ENCODE data around the gene ZNG1A. TPM values are rescaled to one million over a fixed set of nuclear protein-coding genes. Genes with fewer than 3 reads are reported as not detected.
"Not testable (repeated sequence)": the region's sequence is repeated elsewhere in the genome, so short reads cannot be mapped to it uniquely, and the experiment has no call there.

ZNG1A gene
- total RNA-seq, 4 donors from 2014 or later = 26.0 to 53.4 (median 32.6) TPM

DNA sequence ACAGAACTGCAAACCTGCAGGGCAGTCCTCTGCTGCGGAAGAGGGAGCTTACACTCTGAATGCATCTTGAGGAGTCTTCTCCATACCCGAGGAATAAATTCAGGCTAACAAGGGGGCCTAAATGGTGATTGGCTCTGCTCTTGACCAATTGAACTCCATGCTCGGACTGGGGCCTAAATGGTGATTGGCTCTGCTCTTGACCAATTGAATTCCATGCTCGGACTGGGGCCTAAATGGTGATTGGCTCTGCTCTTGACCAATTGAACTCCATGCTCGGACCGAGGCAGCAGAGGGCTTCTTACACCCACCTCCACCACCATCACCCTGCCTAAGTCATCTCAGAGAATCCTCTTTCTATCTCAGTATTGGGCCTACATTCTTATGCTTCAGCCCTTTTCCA is 79.0 kb downstream of the ZNG1A start:
- not testable (repeated sequence) for H3K27me3 ChIP-seq, ATAC-seq, H3K9me3 ChIP-seq, H3K4me3 ChIP-seq, H3K4me1 ChIP-seq, H3K27ac ChIP-seq, H3K36me3 ChIP-seq
- WGBS, 2 donors (ENCODE audit: low coverage in 1 of 2) = 83 to 84% methylated on average over 3 to 4 of the region's 6 CpGs

DNA sequence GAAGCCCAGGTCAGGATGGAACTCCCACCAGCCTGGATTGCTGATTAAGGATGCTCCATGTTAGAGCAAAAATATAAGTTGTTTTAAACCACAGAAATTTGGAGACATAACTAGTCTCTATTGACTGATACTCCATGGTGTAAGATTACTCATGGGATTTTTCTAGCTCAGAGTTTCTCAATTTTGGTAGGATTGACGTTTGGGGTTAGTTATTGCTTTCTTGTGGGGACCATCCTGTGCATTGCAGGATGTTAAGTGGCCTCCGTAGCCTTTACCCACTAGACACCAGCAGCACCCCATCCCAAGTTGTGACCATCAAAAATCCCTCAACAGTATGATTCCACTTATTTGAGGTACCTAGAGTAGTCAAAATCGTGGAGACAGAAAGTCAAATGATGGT is 80.1 kb downstream of the ZNG1A start:
- not testable (repeated sequence) for H3K27ac ChIP-seq, H3K36me3 ChIP-seq, H3K27me3 ChIP-seq, H3K4me3 ChIP-seq, H3K4me1 ChIP-seq, H3K9me3 ChIP-seq, ATAC-seq
- WGBS, 2 donors (ENCODE audit: low coverage in 1 of 2) = 33 to 80% methylated on average over 1 of the region's 3 CpGs

DNA sequence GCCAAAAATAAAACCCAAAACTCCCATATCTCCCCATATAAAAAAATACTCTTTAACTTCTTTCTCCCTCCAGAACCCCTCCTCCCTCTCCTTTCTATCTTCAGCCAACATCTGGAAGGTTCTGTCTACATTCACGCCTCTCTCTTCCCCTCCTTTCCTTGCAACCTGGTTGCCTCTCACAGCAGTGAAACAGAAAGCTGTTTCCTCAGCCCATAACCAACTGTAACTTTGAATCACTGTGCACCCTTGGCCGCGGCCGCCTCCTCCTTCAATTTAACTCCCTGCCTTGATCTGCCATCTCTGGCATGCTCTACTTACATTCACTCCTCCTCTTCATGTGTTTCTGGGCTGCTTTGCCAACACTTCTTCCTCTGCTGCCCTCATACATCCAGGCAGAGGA is 83.9 kb downstream of the ZNG1A start:
- H3K36me3 ChIP-seq, H3K4me3 ChIP-seq, H3K4me1 ChIP-seq, ATAC-seq, H3K27me3 ChIP-seq, H3K27ac ChIP-seq, H3K9me3 ChIP-seq: not testable (repeated sequence)
- WGBS, 2 donors (ENCODE audit: low coverage in 1 of 2) = 60% methylated on average over 1 to 3 of the region's 4 CpGs

DNA sequence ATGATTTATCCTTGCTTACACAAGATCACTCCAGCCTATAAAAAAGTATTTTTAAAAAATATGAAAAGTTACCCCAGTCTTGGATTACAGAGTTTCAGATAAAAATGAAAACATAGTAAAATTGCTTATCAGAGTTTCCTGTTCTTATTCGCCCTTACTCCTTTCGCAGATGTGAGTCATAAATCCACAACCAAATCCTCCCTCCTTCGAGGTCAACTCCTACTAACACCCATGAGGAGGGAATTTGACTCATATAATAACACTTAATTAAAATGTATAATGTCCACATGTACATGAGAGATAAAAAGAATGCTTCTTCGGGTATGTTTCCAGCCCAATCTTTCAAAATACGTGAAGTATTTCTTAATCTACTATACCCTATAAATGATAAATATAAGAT is 84.5 kb downstream of the ZNG1A start:
- WGBS, 2 donors (ENCODE audit: low coverage in 1 of 2) = 53 to 64% methylated on average over 2 to 3 of the region's 5 CpGs
- ATAC-seq, H3K27ac ChIP-seq, H3K36me3 ChIP-seq, H3K4me1 ChIP-seq, H3K9me3 ChIP-seq, H3K4me3 ChIP-seq, H3K27me3 ChIP-seq: not testable (repeated sequence)

DNA sequence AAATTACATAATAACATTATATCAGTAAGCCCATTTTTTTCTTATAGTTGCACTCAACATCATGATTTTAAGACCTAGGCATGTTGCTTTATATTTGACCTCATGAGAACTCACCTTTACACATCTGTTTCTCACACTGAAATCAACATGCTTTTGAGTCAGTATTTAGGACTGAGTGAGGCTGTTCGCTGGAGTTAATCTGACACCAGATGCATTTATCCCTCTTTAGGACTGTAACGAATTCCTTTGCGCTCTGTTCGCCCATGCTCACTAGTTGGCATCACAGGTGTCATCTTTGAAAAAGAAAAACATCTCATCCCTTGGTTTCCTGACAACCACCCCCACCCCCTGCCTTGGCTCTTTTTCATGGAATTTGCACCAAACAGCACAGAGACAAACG is 84.9 kb downstream of the ZNG1A start:
- not testable (repeated sequence) for ATAC-seq, H3K27me3 ChIP-seq, H3K36me3 ChIP-seq, H3K27ac ChIP-seq, H3K4me1 ChIP-seq, H3K9me3 ChIP-seq, H3K4me3 ChIP-seq
- WGBS, 2 donors (ENCODE audit: low coverage in 1 of 2) = 85 to 93% methylated on average over 2 to 4 of the region's 5 CpGs

DNA sequence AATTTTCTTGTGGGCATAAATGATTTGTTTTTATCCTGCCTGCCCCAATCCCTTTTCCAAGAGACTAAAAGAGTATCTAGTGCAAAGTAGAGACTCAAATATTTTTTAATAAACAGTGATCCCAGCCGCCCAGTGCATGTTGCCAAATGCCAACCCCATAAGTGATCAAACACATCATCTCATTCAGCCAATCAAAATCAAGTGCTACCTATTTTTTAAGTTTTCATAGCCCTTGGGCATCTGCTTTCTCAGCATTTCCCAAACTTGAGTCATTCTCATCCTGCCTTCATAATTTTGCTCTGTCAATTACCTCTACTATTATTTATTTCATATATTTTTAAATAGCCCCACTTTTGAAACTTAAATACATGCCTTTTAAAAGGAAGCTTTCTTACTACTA is 88.0 kb downstream of the ZNG1A start:
- not testable (repeated sequence) for H3K27ac ChIP-seq, H3K4me3 ChIP-seq, ATAC-seq, H3K36me3 ChIP-seq, H3K4me1 ChIP-seq, H3K9me3 ChIP-seq, H3K27me3 ChIP-seq
- 56 to 57% methylated on average over 1 of the region's 1 CpG for WGBS, 2 donors (ENCODE audit: low coverage in 1 of 2)

DNA sequence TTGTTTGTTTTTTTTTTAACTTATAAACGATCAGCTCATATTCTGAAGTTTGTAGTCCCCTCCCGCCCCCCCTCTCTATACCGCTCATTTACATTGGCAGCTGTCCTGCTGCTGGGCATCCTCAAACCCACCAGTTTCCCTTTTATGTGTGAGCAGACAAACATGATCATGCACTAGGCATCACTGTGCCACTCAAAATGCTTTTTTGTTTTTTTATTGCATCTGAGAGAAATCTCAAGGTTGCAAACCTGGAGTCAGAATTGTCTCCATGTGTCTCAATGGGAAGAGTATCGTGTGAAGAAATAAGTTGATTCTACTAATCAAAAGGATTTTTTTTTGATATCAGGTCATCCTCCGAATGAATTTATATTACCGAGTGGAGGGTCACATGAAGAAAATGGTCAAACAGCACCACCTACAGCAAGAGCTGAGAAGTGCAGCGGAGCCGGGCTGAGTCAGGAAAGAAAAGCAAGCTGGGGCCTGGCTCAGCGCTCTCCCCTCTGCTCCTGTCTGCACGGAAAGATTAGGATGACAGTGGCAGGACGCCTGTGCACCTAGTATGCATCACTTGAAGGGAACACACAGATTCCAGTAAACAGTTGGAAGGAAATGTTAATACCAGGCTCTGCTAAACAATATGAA is 90.3 kb downstream of the ZNG1A start:
- not testable (repeated sequence) for H3K4me1 ChIP-seq, H3K36me3 ChIP-seq, H3K27ac ChIP-seq, H3K9me3 ChIP-seq, H3K4me3 ChIP-seq, H3K27me3 ChIP-seq
- WGBS, 2 donors (ENCODE audit: low coverage in 1 of 2) = 0% methylated on average over 3 of the region's 11 CpGs; no CpG with 5 or more reads in 1 of the 2 donors
- ATAC-seq = peak; percentile 76

DNA sequence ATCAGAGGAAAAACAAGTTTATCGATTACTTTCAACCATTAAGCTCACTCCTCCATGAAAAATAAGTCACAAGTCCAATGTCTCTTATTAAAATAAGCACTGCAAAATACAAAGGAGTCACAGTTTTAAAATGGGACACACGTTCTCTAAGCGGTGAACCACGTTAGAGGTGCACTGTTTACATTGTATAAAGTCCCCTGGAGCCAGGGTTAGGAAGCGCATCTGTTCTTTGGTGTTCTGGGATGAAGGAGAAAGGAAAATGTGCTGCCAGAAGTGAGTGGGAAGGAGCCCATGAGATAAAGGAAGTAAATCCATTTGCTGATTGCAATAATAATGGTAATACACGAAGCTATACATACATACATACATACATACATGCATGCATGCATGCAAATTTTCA is 91.0 kb downstream of the ZNG1A start:
- not testable (repeated sequence) for H3K4me1 ChIP-seq, H3K4me3 ChIP-seq, H3K27ac ChIP-seq, H3K27me3 ChIP-seq, ATAC-seq, H3K36me3 ChIP-seq, H3K9me3 ChIP-seq
- WGBS, 2 donors (ENCODE audit: low coverage in 1 of 2) = 16 to 20% methylated on average over 4 to 5 of the region's 6 CpGs

DNA sequence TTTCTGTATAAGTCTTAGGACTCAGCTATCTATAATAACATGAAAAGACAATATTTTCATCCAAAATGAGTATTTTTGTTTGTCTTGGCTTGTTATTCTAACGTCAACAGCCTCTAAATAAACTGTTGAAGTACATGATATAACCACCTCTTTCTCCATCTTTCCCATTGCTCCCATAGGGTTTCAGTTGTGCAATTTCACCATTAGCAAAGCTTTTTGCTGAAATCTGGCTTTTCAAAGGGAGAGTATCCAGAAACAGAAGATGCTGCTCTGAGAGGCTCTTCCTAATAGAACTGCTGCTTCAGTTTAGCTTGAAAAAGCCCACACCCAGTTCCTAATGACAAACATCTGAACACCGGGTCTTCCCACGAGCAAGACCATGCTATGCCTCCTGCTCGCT is 91.8 kb downstream of the ZNG1A start:
- H3K27ac ChIP-seq, H3K4me3 ChIP-seq, H3K27me3 ChIP-seq, H3K4me1 ChIP-seq, H3K9me3 ChIP-seq, H3K36me3 ChIP-seq: not testable (repeated sequence)
- WGBS, 2 donors (ENCODE audit: low coverage in 1 of 2) = no CpG with 5 or more reads among the region's 4 CpGs
- peak; percentile 32 for ATAC-seq

DNA sequence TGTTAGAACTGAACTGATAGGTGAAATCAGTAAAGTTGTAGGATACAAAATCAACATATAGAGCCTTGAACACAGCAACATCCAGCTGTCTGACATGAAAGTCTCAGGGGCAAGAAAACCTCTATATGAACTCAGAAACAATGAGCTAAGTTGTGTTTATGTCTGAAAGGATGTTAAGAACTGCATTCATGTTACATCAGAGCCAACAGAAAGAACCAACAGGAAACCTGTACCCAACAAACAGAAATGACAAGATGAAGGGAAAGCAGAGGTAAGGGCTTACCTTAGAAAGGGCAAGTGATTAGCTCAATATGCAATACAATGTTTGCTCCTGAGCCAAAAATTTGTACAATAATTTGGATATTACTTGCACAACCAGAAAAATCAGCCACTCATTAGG is 92.2 kb downstream of the ZNG1A start:
- H3K27ac ChIP-seq, H3K27me3 ChIP-seq, H3K4me3 ChIP-seq, H3K36me3 ChIP-seq, ATAC-seq, H3K4me1 ChIP-seq, H3K9me3 ChIP-seq: not testable (repeated sequence)

DNA sequence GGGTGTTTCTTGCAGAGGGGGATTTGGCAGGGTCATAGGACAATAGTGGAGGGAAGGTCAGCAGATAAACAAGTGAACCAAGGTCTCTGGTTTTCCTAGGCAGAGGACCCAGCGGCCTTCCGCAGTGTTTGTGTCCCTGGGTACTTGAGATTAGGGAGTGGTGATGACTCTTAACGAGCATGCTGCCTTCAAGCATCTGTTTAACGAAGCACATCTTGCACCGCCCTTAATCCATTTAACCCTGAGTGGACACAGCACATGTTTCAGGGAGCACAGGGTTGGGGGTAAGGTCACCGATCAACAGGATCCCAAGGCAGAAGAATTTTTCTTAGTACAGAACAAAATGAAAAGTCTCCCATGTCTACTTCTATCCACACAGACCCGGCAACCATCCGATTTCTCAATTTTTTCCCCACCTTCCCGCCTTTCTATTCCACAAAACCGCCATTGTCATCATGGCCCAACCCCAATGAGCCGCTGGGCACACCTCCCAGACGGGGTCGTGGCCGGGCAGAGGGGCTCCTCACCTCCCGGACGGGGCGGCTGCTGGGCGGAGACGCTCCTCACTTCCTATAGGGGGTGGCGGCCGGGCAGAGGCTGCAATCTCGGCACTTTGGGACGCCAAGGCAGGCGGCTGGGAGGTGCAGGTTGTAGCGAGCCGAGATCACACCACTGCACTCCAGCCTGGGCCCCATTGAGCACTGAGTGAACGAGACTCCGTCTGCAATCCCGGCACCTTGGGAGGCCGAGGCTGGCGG is 95.7 kb downstream of the ZNG1A start:
- ATAC-seq, H3K9me3 ChIP-seq, H3K4me3 ChIP-seq, H3K27ac ChIP-seq, H3K27me3 ChIP-seq, H3K36me3 ChIP-seq, H3K4me1 ChIP-seq: not testable (repeated sequence)
- WGBS, 2 donors (ENCODE audit: low coverage in 1 of 2) = no CpG with 5 or more reads among the region's 31 CpGs

DNA sequence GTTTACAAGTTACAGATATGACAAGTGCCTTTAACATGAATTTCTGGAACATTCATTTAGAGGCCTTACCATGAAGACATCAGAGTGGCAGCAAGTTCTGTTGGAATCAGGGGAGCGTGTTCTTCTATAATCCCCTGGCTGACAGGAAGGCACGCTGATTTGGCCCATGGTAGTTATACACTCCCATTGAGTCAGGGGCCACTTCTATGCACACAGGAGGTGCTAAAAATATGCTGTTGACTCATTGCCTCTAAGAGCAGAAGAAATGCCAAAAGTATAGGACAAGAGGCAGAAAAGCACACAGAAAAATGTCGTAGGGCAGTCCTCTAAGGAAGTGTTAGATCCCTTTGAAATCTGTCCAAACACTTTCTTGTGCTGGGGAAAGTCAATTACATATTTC is 100.5 kb downstream of the ZNG1A start:
- not testable (repeated sequence) for H3K27me3 ChIP-seq, ATAC-seq
- WGBS, 2 donors (ENCODE audit: low coverage in 1 of 2) = 80 to 90% methylated on average over 1 to 2 of the region's 3 CpGs

DNA sequence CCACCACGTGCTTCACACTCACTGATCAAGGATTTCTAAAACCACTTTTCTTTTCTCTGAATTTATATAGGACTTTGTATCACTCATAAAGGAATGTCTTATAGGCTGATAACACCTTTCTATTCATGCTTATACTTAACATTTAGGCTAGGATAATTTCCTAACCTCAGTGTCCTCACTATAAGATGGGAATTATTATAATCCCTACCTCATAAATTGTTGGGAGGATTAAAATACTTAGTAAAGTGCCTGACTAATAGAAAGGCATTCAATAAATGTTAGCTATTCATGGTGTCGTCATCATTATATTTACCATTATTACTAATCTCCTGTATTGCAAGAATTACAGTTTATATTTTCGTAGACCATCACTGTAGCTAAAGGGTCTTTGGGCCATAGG is 102.5 kb downstream of the ZNG1A start:
- not testable (repeated sequence) for H3K4me3 ChIP-seq, H3K9me3 ChIP-seq, ATAC-seq, H3K27ac ChIP-seq, H3K36me3 ChIP-seq, H3K4me1 ChIP-seq
- peaks cover 11% of the 10 kb centered on the region for H3K27me3 ChIP-seq
- no CpG with 5 or more reads among the region's 3 CpGs for WGBS, 2 donors (ENCODE audit: low coverage in 1 of 2)

More for the DNA sequence above, 100.5 kb downstream of the ZNG1A start:
- not testable (repeated sequence) for H3K36me3 ChIP-seq, H3K27ac ChIP-seq, H3K4me1 ChIP-seq, H3K9me3 ChIP-seq, H3K4me3 ChIP-seq

DNA sequence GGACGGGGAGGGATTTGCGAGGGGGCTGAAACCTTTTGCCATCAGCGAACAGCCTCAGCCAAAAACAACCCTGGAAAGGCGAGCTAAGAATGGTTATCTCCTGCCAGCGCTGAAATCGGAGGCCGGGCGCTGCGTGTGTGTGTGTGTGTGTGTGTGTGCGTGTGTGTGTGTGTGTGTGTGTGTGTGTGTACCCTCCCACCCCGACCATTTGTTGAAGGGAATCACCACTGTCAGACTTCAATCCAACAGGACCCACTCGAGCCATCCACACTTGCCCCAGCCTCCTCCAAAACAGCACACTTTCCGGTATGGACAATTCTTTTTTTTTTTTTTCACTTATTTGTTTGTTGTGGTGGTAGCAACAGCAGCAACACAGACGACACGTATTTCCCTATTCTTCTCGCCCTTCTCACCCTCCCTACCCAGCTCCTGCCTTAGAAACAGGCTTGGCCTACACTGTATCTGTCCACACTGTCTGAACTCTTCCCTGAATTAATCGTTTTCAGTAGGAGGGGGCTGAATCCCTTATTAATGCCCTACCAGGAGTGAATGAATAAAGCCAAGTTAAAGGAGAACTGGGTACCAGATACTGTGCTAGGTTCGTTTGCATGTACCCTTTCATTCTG is 104.8 kb downstream of the ZNG1A start:
- WGBS, 2 donors (ENCODE audit: low coverage in 1 of 2) = 33% methylated on average over 4 of the region's 18 CpGs; no CpG with 5 or more reads in 1 of the 2 donors
- peak; percentile 11 for ATAC-seq
- H3K4me3 ChIP-seq = peak overlapping the region; percentile 34 to 55

More for the DNA sequence above, 104.8 kb downstream of the ZNG1A start:
- not testable (repeated sequence) for H3K36me3 ChIP-seq, H3K9me3 ChIP-seq, H3K4me1 ChIP-seq
- Histone ChIP-seq H3K27ac (peak overlapping the region in 2 of 4 donors; percentile 61 to 64), H3K27me3 (peaks cover 11% of the 10 kb centered on the region)
